ENCODE data around the gene RHCE. TPM values are rescaled to one million over a fixed set of nuclear protein-coding genes. Genes with fewer than 3 reads are reported as not detected.
"Not testable (repeated sequence)": the region's sequence is repeated elsewhere in the genome, so short reads cannot be mapped to it uniquely, and the experiment has no call there.

Gene RHCE
- polyA plus RNA-seq, 3 donors, result 0.62 to 1.2 (median 0.88) TPM

DNA sequence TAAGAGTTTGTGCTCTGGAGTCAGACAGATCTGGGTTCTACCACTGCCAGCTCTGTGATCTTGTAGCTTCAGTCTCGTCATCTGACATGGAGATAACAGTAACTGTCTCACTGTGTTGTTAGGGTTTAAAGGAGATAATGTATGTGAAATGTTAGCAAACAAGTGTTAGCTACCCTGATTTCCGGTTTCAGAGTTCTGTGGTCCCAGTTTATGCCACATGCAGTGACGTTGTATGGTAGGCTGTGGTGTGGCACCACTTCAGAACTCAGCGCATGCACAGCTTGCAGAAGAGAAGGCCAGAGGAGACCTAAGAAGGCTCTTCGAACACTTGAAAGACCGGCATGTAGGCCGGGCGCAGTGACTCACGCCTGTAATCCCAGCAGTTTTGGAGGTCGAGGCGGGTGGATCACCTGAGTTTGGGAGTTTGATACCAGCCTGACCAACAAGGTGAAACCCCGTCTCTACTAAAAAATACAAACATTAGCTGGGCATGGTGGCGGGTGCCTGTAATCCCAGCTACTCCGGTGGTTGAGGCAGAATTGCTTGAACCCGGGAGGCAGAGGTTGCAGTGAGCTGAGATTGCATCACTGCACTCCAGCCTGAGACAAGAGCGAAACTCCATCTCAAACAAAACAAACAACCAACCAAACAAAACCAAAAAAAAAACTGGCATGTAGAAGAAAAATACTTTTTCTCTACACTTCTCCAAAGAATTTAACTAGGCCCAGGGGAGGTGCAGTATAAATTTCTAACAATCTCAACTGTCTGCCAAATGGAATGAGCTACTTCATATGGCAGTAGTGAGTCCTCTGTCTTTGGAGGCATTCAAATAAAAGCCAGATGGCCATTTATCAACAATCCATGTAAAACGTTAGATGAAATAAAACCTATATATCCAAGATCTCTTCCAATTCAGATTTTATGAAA is 92.5 kb downstream of the RHCE start:
- not testable (repeated sequence) for DNase-seq (ENCODE audit: extremely low read depth in 1 of 11, low read depth in 9 of 11, low spot score in 4 of 11)

DNA sequence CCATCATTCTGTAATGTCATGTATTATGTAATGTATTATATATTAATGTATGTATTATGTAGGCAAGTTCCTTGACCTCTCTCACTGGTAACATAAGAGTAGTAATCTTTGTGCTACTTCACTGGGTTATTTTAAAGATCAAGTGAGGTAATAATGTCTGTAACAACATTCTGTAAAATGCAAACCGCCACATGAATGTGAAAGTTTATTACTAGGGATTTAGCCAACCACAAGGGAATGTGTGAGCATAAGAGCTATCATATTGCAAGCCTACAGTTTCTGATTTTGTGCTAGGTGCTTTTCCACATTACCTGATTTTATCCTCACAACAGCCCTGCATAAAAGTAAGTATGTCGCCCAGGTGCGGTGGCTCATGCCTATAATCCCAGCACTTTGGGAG is 96.2 kb downstream of the RHCE start:
- DNase-seq (ENCODE audit: extremely low read depth in 1 of 11, low read depth in 9 of 11, low spot score in 4 of 11), result not testable (repeated sequence)

GRCh38 chr1:25322127-25322526 is 98.5 kb downstream of the RHCE start:
- not testable (repeated sequence) for DNase-seq (ENCODE audit: extremely low read depth in 1 of 11, low read depth in 9 of 11, low spot score in 4 of 11)

GRCh38 chr1:25320314-25320938 is 100.2 kb downstream of the RHCE start:
- not testable (repeated sequence) for DNase-seq (ENCODE audit: extremely low read depth in 1 of 11, low read depth in 9 of 11, low spot score in 4 of 11)

DNA sequence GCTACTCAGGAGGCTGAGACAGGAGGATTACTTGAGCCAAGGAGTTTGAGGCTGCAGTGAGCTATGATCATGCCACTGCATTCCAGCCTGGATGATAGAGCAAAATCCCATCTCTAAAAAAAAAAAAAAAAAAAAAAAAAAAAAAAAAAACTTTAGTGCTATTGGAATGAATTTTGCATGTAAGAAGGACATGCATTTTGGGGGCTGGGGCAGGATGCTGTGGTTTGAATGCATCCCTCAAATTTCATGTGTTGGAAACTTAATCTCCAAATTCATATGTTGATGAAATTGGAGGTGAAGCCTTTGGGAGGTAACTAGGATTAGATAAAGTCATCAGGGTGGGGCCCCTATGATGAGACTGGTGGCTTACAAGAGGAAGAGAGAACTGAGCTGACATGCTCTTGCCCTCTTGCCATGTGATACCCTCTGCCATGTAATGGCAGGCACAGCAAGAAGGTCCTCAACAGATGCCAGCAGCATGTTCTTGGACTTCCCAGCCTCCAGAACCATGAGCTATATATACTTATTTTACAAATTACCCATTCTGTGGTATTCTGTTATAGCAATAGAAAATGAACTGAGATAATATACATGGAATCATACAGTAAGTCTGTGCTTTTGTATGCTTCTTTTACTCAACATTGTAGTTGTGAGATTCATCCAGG is 107.7 kb downstream of the RHCE start:
- not testable (repeated sequence) for DNase-seq (ENCODE audit: extremely low read depth in 1 of 11, low read depth in 9 of 11, low spot score in 4 of 11)

Other genes starting within 250 kb of the RHCE start
- gene SYF2, start 188.3 kb downstream of the RHCE start, polyA plus RNA-seq (ENCODE audit: insufficient read length in 3 of 3), result 100 to 1,000 TPM in 2 of 3 donors, 10 to 100 TPM in 1; 94.5 to 125 (median 105) TPM
- gene RSRP1, start 173.4 kb downstream of the RHCE start, polyA plus RNA-seq (ENCODE audit: insufficient read length in 3 of 3), result 100 to 1,000 TPM; 136 to 237 (median 209) TPM
- 1 to 10 TPM in 1 of 3 donors, under 1 TPM in 2; 0.37 to 3.1 (median 0.99) TPM for gene RHD, start 148.3 kb downstream of the RHCE start, polyA plus RNA-seq (ENCODE audit: insufficient read length in 3 of 3)
- gene TMEM50A, start 82.5 kb downstream of the RHCE start, polyA plus RNA-seq (ENCODE audit: insufficient read length in 3 of 3), result 100 to 1,000 TPM; 112 to 135 (median 120) TPM
- 10 to 100 TPM; 24.3 to 30.9 (median 28.0) TPM for gene MACO1, start 10.1 kb upstream of the RHCE start, polyA plus RNA-seq (ENCODE audit: insufficient read length in 3 of 3)
- 10 to 100 TPM; 11.0 to 15.3 (median 13.6) TPM for gene LDLRAP1, start 122.8 kb upstream of the RHCE start, polyA plus RNA-seq (ENCODE audit: insufficient read length in 3 of 3)
- 10 to 100 TPM; 12.4 to 18.0 (median 14.0) TPM for gene MAN1C1, start 196.0 kb upstream of the RHCE start, polyA plus RNA-seq (ENCODE audit: insufficient read length in 3 of 3)